Measurements from ENCODE around the gene RNF135. TPM values are rescaled to one million over a fixed set of nuclear protein-coding genes. Genes with fewer than 3 reads are reported as not detected.
"Not testable (repeated sequence)": the region's sequence is repeated elsewhere in the genome, so short reads cannot be mapped to it uniquely, and the experiment has no call there.

The RNF135 gene
- total RNA-seq, 2 donors from 2014 or later, result 18.6 to 18.9 TPM

DNA sequence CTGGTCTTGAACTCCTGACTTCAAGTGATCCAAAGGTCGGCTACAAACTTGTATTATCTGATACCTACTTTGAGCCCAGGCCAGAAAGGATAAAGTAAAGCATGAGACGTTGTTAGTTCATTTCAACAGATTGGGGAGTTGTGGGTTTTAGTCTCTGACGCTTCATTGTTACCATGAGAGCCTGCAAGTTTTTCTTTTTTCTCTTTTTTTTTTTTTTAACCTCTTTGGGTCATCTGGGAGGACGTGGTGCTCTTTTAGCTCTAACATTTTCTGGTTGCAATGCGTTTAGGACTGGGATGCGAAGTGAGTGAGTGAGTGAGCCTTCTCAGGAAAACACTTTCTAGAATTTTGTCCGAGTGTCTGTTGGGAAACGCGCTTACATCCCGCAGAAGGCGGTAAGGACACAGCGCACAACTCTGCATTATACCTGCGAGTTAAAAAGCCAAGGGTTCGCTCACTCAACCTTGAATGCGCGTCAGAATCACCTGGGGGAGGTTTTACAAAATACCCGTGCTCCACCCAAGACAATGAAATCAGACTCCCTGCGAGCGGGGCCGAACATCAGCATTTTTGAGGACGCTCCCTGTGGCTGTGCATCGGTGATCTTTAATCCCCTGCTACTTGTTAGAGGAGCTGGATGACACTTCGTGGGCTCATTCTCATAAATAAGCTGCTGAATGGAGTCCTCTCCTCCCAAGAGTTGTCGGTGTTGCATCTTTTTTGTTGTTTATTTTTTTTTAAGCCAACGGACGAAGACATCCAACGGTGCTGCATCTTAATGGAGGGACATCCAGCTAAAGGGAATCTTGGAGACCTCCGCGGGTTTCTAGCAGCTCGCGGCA is 629 bp upstream of the RNF135 start:
- peak overlapping the region; percentile 77 to 96 for H3K9ac ChIP-seq (ENCODE audit: low read depth in 2 of 2, low read length in 2 of 2)
- DNase-seq, result peak; percentile 70

DNA sequence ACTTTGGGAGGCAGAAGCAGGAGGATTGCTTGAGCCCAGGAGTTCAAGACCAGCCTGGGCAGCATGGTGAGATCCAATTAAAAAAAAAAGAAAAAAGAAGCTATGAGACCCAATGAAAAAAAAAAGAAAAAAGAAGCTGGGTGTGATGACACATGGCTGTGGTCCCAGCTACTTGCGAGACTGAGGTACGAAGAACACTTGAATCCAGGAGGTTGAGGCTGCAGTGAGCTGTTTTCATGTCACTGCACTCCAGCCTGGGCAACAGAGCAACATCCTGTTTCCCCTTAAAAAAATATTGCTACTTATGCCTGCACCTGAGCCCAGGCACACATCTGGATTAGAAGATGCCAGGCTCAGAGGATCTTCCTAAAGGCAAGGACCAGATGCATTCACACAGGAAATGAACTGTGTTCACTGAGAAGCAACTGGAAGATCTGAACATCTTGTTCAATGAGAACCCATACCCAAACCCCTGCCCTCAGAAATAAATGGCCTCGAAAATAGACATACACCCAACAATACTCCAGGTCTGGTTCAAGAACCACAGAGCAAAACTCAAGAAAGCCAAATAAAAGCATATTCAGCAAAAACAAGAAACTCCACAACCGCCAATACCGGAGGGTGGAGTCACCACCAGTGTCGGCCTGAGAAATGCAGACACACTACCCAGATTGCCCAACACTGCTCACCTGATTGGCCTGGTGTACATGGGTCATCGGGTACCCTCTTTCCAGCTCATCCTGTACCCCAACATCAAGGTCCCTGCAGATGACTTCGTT is 4.4 kb downstream of the RNF135 start:
- Histone ChIP-seq H3K27me3 (no peaks in the 10 kb centered on the region), H3K9ac (ENCODE audit: low read depth in 2 of 2, low read length in 2 of 2) (no peak overlapping the region), H3K4me3 (no peak overlapping the region), H3K4me1 (no peaks in the 10 kb centered on the region), H3K9me3 (no peaks in the 10 kb centered on the region), H3K36me3 (no peaks in the 10 kb centered on the region), H3K27ac (no peak overlapping the region)
- DNase-seq, result no peak
- intact Hi-C loops (cut with DNase I), result no loop called here
- TF ChIP-seq, protein P1, sequence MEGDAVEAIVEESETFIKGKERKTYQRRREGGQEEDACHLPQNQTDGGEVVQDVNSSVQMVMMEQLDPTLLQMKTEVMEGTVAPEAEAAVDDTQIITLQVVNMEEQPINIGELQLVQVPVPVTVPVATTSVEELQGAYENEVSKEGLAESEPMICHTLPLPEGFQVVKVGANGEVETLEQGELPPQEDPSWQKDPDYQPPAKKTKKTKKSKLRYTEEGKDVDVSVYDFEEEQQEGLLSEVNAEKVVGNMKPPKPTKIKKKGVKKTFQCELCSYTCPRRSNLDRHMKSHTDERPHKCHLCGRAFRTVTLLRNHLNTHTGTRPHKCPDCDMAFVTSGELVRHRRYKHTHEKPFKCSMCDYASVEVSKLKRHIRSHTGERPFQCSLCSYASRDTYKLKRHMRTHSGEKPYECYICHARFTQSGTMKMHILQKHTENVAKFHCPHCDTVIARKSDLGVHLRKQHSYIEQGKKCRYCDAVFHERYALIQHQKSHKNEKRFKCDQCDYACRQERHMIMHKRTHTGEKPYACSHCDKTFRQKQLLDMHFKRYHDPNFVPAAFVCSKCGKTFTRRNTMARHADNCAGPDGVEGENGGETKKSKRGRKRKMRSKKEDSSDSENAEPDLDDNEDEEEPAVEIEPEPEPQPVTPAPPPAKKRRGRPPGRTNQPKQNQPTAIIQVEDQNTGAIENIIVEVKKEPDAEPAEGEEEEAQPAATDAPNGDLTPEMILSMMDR (IDR thresholded peaks at IDR 0.05), result no peak

More for the DNA sequence above, 629 bp upstream of the RNF135 start:
- Histone ChIP-seq H3K27me3 (no peaks in the 10 kb centered on the region), H3K27ac (peak overlapping the region; percentile 99), H3K9me3 (no peaks in the 10 kb centered on the region), H3K4me3 (peak overlapping the region; percentile 64), H3K36me3 (no peaks in the 10 kb centered on the region), H3K4me1 (no peaks in the 10 kb centered on the region)
- intact Hi-C loops (cut with DNase I), result loop anchor here (5.0 kb wide), 1 partner anchor 63 kb away; the partner anchor contains the start of gene TEFM
- TF ChIP-seq, protein P1 (IDR thresholded peaks at IDR 0.05), result no peak

DNA sequence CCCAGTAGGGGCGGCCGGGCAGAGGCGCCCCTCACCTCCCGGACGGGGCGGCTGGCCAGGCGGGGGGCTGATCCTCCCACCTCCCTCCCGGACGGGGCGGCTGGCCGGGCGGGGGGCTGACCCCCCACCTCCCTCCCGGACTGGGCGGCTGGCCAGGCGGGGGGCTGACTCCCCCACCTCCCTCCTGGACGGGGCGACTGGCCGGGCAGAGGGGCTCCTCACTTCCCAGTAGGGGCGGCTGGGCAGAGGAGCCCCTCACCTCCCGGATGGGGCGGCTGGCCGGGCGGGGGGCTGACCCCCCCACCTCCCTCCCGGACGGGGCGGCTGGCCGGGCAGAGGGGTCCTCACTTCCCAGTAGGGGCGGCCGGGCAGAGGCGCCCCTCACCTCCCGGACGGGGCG is 9.1 kb downstream of the RNF135 start:
- H3K4me1 ChIP-seq; H3K9me3 ChIP-seq; H3K4me3 ChIP-seq; H3K9ac ChIP-seq (ENCODE audit: low read depth in 2 of 2, low read length in 2 of 2); DNase-seq; H3K27ac ChIP-seq; H3K27me3 ChIP-seq; intact Hi-C loops (cut with DNase I); H3K36me3 ChIP-seq: not testable (repeated sequence)

DNA sequence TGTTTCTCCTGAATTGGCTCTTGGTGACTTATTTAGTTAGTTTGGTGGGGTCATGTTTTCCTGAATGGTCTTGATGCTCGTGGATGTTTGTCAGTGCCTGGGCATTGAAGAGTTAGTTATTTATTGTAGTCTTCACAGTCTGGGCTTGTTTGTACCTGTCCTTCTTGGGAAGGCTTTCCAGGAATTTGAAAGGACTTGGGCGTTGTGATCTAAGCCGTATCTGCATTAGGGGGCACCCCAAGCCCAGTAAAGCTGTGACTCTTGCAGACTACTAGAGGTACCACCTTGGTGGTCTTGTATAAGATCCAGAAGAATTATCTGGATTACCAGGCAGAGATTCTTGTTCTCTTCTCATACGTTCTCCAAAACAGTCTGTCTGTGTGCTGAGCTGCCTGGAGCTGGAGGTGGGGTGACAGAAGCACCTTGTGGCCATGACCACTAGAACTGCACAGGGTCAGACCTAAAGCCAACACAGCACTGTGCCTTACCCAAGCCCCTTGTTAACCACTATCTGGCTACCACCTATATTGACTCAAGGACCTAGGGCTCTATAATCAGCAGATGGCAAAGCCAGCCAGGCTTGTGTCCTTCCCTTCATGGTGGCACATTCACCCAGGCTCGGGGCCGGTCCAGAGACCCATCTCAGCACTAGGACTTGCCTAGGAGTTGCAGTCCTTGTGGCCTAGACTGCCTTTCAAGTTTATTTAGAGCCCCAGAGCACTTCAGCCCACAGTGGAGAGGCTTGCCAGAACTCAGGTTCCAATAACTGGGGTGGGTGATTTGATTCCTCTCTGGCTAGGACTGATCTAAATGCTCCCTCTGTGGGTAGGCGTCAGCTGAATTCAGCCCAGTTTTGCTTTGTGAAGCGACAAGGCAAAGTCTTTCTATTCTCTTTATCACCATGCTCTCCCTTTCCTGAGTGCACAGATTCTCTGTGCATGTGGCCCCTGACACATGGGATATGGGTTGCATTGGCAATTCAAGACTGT is 11.0 kb downstream of the RNF135 start:
- DNase-seq, result no peak
- H3K4me1 ChIP-seq, result no peaks in the 10 kb centered on the region
- no peak overlapping the region for H3K4me3 ChIP-seq
- H3K36me3 ChIP-seq, result no peaks in the 10 kb centered on the region
- no peak overlapping the region for H3K9ac ChIP-seq (ENCODE audit: low read depth in 2 of 2, low read length in 2 of 2)
- H3K9me3 ChIP-seq, result no peaks in the 10 kb centered on the region
- intact Hi-C loops (cut with DNase I), result no loop called here
- no peak overlapping the region for H3K27ac ChIP-seq
- TF ChIP-seq, protein P1 (IDR thresholded peaks at IDR 0.05), result no peak
- no peaks in the 10 kb centered on the region for H3K27me3 ChIP-seq

DNA sequence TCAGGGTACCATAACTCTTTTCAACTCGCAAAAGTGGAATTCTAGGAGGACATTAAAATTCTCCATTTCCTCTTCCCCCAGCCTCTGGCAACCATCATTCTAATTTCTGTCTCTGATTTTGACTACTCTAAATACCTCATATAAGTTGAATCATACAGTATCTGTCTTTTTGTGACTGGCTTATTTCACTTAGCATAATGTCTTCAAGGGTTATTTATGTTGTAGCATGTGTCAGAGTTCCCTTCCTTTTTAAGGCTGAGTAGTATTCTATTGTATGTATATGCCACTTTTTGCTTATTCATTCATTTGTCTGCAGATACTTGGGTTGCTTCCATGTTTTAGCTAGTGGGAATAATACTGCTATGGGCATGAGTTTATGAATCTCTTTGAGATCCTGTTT is 12.0 kb downstream of the RNF135 start:
- no peak overlapping the region for H3K4me3 ChIP-seq
- H3K27me3 ChIP-seq, result no peaks in the 10 kb centered on the region
- H3K36me3 ChIP-seq, result no peaks in the 10 kb centered on the region
- TF ChIP-seq, protein P1 (IDR thresholded peaks at IDR 0.05), result no peak
- H3K27ac ChIP-seq, result no peak overlapping the region
- no peaks in the 10 kb centered on the region for H3K4me1 ChIP-seq
- no peak overlapping the region for H3K9ac ChIP-seq (ENCODE audit: low read depth in 2 of 2, low read length in 2 of 2)
- H3K9me3 ChIP-seq, result no peaks in the 10 kb centered on the region
- no peak for DNase-seq
- intact Hi-C loops (cut with DNase I), result no loop called here
